WI38 (cell line): ENCODE data around the gene ZNF180.
"Not testable (repeated sequence)": the region's sequence is repeated elsewhere in the genome, so short reads cannot be mapped to it uniquely, and the experiment has no call there.

ENCODE experiments used
- H3K4me3 ChIP-seq: 2 replicates; pipeline ENCODE4 v1.5.1; 2011; ENCODE audit warnings: low read depth, mild to moderate bottlenecking, control low read depth, low read length
- CTCF ChIP-seq: IDR thresholded peaks from 2 replicates; pipeline ENCODE4 v1.5.1; 2012; ENCODE audit warnings: low read depth, mild to moderate bottlenecking, control low read depth, low read length

Gene ZNF180

GRCh38 chr19:44539236-44539826 lies 39.0 kb upstream of the ZNF180 start:
- no peak for TF ChIP-seq CTCF

GRCh38 chr19:44535361-44535760 lies 35.0 kb upstream of the ZNF180 start:
- H3K4me3 ChIP-seq = not testable (repeated sequence)

More at GRCh38 chr19:44539236-44539826, 39.0 kb upstream of the ZNF180 start:
- H3K4me3 ChIP-seq = no peak overlapping the region

- H3K4me3 ChIP-seq = no peak overlapping the region
- TF ChIP-seq CTCF = no peak
Measured at GRCh38 chr19:44532819-44533218, 32.5 kb upstream of the ZNF180 start.

- H3K4me3 ChIP-seq = no peak overlapping the region
- no peak for TF ChIP-seq CTCF
Measured at GRCh38 chr19:44530777-44531176, 30.5 kb upstream of the ZNF180 start.

- no peak within 1 kb of the TSS for H3K4me3 ChIP-seq
- TF ChIP-seq CTCF = no peak
Measured at GRCh38 chr19:44529536-44529935, 29.2 kb upstream of the ZNF180 start, which contains the start of gene CEACAM20. Gene CEACAM20 (minus strand): TSS chr19:44529675. CDS start chr19:44529509, 166 bp downstream.

DNA sequence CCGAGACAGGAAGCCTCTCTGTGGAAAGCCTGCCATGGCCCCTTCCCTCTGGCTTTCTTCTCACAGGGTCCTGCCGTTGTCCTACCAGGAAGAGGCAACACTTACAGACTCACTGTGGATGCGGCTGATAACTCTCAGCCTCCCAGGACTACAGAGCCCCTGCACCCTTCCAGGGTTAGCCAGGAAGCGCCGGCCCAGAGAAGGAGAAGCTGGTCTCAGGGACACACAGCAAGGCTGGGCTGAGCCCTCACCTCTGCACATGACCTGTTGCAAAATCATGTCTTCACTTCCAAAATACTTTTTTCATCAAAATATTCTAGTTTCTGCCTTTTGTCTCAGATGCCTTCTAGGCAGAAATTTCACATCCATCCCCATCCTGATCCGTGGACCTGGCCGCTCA lies 27.2 kb upstream of the ZNF180 start:
- H3K4me3 ChIP-seq = no peak overlapping the region
- no peak for TF ChIP-seq CTCF

- TF ChIP-seq CTCF = no peak
- no peak overlapping the region for H3K4me3 ChIP-seq
Measured at GRCh38 chr19:44525721-44526430, 25.6 kb upstream of the ZNF180 start.
